ENCODE data around the gene PGBD4. TPM values are rescaled to one million over a fixed set of nuclear protein-coding genes. Genes with fewer than 3 reads are reported as not detected.

Gene PGBD4
- total RNA-seq, 1 experiment from 2014 or later, result 1.1 TPM

GRCh38 chr15:34065941-34066340, 35.9 kb upstream of the PGBD4 start:
- ATAC-seq (no peak), DNase-seq (ENCODE audit: low spot score) (no peak)
- H3K27ac Mint-ChIP-seq, result no peak overlapping the region
- ChIA-PET POLR2A (no interaction called here), CTCF (no interaction called here)
- H3K9me3 Mint-ChIP-seq, result no peaks in the 10 kb centered on the region
- no peaks in the 10 kb centered on the region; the same call in 1 of the 2 replicates for H3K27me3 Mint-ChIP-seq (ENCODE audit: low read depth)
- no peaks in the 10 kb centered on the region for H3K4me1 Mint-ChIP-seq
- TF ChIP-seq, protein P1, sequence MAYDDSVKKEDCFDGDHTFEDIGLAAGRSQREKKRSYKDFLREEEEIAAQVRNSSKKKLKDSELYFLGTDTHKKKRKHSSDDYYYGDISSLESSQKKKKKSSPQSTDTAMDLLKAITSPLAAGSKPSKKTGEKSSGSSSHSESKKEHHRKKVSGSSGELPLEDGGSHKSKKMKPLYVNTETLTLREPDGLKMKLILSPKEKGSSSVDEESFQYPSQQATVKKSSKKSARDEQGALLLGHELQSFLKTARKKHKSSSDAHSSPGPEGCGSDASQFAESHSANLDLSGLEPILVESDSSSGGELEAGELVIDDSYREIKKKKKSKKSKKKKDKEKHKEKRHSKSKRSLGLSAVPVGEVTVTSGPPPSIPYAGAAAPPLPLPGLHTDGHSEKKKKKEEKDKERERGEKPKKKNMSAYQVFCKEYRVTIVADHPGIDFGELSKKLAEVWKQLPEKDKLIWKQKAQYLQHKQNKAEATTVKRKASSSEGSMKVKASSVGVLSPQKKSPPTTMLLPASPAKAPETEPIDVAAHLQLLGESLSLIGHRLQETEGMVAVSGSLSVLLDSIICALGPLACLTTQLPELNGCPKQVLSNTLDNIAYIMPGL (CRISPR knock-in tag; IDR thresholded peaks at IDR 0.05), result no peak
- TF ChIP-seq ZNF138 (CRISPR knock-in tag; conservative IDR thresholded peaks at IDR 0.05) (no peak), GTF2I (CRISPR knock-in tag; conservative IDR thresholded peaks at IDR 0.05) (no peak), SMAD4 (CRISPR knock-in tag; IDR thresholded peaks at IDR 0.05) (no peak), MXD4 (CRISPR knock-in tag; IDR thresholded peaks at IDR 0.05; ENCODE audit: borderline replicate concordance) (no peak), JUN (CRISPR knock-in tag; IDR thresholded peaks at IDR 0.05) (no peak), ATF2 (CRISPR knock-in tag; IDR thresholded peaks at IDR 0.05; ENCODE audit: borderline replicate concordance, low read depth) (no peak), E2F5 (CRISPR knock-in tag; IDR thresholded peaks at IDR 0.05) (no peak), SP1 (CRISPR knock-in tag; conservative IDR thresholded peaks at IDR 0.05) (no peak), ZNF416 (CRISPR knock-in tag; IDR thresholded peaks at IDR 0.05) (no peak), NR2C2 (CRISPR knock-in tag; IDR thresholded peaks at IDR 0.05) (no peak)
- TF ChIP-seq, protein P2, sequence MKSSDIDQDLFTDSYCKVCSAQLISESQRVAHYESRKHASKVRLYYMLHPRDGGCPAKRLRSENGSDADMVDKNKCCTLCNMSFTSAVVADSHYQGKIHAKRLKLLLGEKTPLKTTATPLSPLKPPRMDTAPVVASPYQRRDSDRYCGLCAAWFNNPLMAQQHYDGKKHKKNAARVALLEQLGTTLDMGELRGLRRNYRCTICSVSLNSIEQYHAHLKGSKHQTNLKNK (CRISPR knock-in tag; IDR thresholded peaks at IDR 0.05), result no peak
- no peaks in the 10 kb centered on the region for H3K36me3 Mint-ChIP-seq
- no peak overlapping the region for H3K4me3 Mint-ChIP-seq

DNA sequence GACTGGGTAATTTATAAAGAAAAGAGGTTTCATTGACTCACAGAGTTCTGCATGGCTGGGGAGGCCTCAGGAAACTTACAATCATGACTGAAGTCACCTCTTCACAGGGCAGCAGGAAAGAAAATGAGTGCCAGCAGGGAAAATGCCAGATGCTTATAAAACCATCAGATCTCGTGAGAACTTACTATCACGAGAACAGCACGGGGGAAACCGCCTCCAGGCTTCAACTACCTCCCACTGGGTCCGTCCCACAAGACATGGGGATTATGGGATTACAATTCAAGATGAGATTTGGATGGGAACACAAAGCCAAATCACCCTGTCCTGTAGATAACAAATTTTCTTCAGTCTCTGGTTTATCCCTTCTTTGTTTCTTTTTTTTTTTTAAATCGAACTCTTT, 31.9 kb upstream of the PGBD4 start:
- no peak overlapping the region for H3K4me3 Mint-ChIP-seq
- CTCF ChIA-PET, result no interaction called here
- ATAC-seq (no peak), DNase-seq (ENCODE audit: low spot score) (no peak)
- H3K4me1 Mint-ChIP-seq, result no peaks in the 10 kb centered on the region
- no peaks in the 10 kb centered on the region for H3K9me3 Mint-ChIP-seq
- POLR2A ChIA-PET, result no interaction called here
- no peaks in the 10 kb centered on the region for H3K36me3 Mint-ChIP-seq
- TF ChIP-seq NR3C1 (CRISPR knock-in tag; conservative IDR thresholded peaks at IDR 0.05; ENCODE audit: low read depth) (no peak), CREM (CRISPR knock-in tag; IDR thresholded peaks at IDR 0.05) (no peak), JUN (CRISPR knock-in tag; IDR thresholded peaks at IDR 0.05) (no peak), ZNF232 (CRISPR knock-in tag; IDR thresholded peaks at IDR 0.05) (no peak), NR2C2 (CRISPR knock-in tag; IDR thresholded peaks at IDR 0.05) (no peak)
- TF ChIP-seq, protein P3, sequence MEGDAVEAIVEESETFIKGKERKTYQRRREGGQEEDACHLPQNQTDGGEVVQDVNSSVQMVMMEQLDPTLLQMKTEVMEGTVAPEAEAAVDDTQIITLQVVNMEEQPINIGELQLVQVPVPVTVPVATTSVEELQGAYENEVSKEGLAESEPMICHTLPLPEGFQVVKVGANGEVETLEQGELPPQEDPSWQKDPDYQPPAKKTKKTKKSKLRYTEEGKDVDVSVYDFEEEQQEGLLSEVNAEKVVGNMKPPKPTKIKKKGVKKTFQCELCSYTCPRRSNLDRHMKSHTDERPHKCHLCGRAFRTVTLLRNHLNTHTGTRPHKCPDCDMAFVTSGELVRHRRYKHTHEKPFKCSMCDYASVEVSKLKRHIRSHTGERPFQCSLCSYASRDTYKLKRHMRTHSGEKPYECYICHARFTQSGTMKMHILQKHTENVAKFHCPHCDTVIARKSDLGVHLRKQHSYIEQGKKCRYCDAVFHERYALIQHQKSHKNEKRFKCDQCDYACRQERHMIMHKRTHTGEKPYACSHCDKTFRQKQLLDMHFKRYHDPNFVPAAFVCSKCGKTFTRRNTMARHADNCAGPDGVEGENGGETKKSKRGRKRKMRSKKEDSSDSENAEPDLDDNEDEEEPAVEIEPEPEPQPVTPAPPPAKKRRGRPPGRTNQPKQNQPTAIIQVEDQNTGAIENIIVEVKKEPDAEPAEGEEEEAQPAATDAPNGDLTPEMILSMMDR (IDR thresholded peaks at IDR 0.05), result no peak
- TF ChIP-seq, protein P4, sequence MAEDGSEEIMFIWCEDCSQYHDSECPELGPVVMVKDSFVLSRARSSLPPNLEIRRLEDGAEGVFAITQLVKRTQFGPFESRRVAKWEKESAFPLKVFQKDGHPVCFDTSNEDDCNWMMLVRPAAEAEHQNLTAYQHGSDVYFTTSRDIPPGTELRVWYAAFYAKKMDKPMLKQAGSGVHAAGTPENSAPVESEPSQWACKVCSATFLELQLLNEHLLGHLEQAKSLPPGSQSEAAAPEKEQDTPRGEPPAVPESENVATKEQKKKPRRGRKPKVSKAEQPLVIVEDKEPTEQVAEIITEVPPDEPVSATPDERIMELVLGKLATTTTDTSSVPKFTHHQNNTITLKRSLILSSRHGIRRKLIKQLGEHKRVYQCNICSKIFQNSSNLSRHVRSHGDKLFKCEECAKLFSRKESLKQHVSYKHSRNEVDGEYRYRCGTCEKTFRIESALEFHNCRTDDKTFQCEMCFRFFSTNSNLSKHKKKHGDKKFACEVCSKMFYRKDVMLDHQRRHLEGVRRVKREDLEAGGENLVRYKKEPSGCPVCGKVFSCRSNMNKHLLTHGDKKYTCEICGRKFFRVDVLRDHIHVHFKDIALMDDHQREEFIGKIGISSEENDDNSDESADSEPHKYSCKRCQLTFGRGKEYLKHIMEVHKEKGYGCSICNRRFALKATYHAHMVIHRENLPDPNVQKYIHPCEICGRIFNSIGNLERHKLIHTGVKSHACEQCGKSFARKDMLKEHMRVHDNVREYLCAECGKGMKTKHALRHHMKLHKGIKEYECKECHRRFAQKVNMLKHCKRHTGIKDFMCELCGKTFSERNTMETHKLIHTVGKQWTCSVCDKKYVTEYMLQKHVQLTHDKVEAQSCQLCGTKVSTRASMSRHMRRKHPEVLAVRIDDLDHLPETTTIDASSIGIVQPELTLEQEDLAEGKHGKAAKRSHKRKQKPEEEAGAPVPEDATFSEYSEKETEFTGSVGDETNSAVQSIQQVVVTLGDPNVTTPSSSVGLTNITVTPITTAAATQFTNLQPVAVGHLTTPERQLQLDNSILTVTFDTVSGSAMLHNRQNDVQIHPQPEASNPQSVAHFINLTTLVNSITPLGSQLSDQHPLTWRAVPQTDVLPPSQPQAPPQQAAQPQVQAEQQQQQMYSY (CRISPR knock-in tag; IDR thresholded peaks at IDR 0.05), result no peak
- TF ChIP-seq, protein P5, sequence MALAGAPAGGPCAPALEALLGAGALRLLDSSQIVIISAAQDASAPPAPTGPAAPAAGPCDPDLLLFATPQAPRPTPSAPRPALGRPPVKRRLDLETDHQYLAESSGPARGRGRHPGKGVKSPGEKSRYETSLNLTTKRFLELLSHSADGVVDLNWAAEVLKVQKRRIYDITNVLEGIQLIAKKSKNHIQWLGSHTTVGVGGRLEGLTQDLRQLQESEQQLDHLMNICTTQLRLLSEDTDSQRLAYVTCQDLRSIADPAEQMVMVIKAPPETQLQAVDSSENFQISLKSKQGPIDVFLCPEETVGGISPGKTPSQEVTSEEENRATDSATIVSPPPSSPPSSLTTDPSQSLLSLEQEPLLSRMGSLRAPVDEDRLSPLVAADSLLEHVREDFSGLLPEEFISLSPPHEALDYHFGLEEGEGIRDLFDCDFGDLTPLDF (CRISPR knock-in tag; IDR thresholded peaks at IDR 0.05), result no peak
- no peak overlapping the region for H3K27ac Mint-ChIP-seq
- H3K27me3 Mint-ChIP-seq (ENCODE audit: low read depth), result no peaks in the 10 kb centered on the region

Data from WTC11 (cell line).